NK-92 treated with Interleukin-12 subunit alpha and Interleukin-12 subunit beta, amount 100 ng/mL, for 24 hours (cell line): ENCODE data around the gene DEF6.

Experiments used
- DNase-seq: peaks from one replicate; lab custom pipeline; 2025; lab: John Stamatoyannopoulos, UW

DEF6 gene

GRCh38 chr6:35343835-35344550, 46.4 kb downstream of the DEF6 start:
- no peak for DNase-seq

GRCh38 chr6:35351422-35351821, 53.8 kb downstream of the DEF6 start:
- no peak for DNase-seq

- no peak for DNase-seq
These were observed 55.1 kb downstream of the DEF6 start for GRCh38 chr6:35352735-35353134.

GRCh38 chr6:35354361-35355135, 56.9 kb downstream of the DEF6 start:
- no peak for DNase-seq

- no peak for DNase-seq
These were observed 58.8 kb downstream of the DEF6 start for GRCh38 chr6:35356391-35356790.

- no peak for DNase-seq
These were observed 60.1 kb downstream of the DEF6 start for GRCh38 chr6:35357677-35358076.

- no peak for DNase-seq
These were observed 60.5 kb downstream of the DEF6 start for GRCh38 chr6:35358086-35358485.

- DNase-seq: no peak
These were observed 61.7 kb downstream of the DEF6 start for GRCh38 chr6:35359346-35359743.

GRCh38 chr6:35359744-35360348, 62.2 kb downstream of the DEF6 start:
- no peak for DNase-seq

GRCh38 chr6:35360349-35361138, 62.9 kb downstream of the DEF6 start:
- DNase-seq: no peak

GRCh38 chr6:35362200-35362599, 64.6 kb downstream of the DEF6 start:
- no peak for DNase-seq

GRCh38 chr6:35363293-35363750, 65.7 kb downstream of the DEF6 start:
- DNase-seq: no peak

GRCh38 chr6:35365594-35366203, 68.1 kb downstream of the DEF6 start:
- no peak for DNase-seq

- DNase-seq: no peak
These were observed 68.6 kb downstream of the DEF6 start for GRCh38 chr6:35366204-35366596.

GRCh38 chr6:35367646-35368037, 70.0 kb downstream of the DEF6 start:
- no peak for DNase-seq

- DNase-seq: no peak
These were observed 70.6 kb downstream of the DEF6 start for GRCh38 chr6:35368038-35368887.

GRCh38 chr6:35370124-35370741, 72.6 kb downstream of the DEF6 start:
- peak; percentile 64 for DNase-seq

- no peak for DNase-seq
These were observed 73.3 kb downstream of the DEF6 start for GRCh38 chr6:35370785-35371493.
